HG03558 (cell line): ENCODE data around the gene METRN.
"Not testable (repeated sequence)": the region's sequence is repeated elsewhere in the genome, so short reads cannot be mapped to it uniquely, and the experiment has no call there.

Experiments
- ATAC-seq: cut with Tn5 transposase; IDR thresholded peaks from one replicate; pipeline ENCODE4 v1.9.1; 2021; ENCODE audit warnings: moderate number of reproducible peaks; ENCODE audit not compliant: unreplicated experiment; ENCODE audit errors: extremely low read depth

The METRN gene

DNA sequence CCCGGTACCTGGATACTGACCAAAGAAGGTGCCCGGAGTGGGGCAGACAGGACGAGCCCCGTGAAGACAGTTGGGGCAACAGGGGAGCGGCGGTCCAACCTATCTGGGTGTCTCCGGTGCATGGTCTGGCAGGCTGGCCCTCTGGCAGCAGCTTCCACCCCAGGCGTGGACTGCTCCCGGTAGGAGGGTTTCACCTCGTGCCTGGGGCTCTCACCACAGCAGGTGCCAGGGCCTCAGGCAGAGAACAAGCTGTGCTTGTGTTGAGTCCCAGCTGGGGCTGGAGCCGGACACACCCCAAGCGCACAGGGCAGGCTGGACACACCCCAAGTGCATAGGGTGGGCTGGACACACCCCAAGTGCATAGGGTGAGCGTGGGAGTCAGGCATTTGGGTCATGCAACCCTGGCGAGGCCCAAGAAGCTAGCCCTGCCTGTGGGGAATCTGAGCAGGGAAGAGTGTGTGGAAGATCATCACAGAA lies 7.8 kb upstream of the METRN start:
- no peak for ATAC-seq

DNA sequence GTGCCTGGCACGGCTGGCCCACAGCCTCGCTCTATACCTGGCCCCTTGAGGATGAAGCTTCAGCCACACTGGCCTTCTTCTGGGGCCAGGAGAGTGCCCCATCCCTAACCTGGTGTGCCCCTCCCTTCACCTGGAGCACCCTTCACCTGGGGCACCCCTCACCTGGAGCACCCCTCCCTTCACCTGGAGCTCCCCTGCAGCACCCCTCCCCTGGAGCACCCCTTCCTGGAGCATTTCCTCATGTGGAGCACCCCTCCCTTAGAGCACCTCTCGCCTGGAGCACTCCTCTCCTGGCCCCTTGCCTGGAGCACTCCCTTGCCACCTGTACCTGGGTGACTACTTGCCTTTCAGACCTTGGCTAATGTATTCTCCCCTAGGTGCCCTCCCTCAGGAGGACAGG lies 6.9 kb upstream of the METRN start:
- no peak for ATAC-seq

DNA sequence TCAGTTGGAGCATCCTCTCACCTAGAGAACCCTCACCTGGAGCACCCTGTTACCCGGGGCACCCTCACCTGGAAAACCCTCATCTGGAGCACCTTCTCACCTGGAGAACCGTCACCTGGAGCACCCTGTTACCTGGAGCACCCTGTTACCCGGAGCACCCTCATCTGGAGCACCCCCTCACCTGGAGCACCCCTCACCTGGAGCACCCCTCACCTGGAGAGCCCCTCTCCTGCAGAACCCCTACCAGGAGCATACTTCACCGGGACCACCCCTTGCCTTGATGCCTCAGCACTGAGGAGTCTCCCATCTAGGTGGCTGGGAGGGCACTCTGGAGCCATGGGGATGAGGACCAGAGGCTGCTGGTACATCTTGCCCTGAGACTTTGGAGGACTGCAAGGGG lies 6.0 kb upstream of the METRN start:
- ATAC-seq, result no peak

DNA sequence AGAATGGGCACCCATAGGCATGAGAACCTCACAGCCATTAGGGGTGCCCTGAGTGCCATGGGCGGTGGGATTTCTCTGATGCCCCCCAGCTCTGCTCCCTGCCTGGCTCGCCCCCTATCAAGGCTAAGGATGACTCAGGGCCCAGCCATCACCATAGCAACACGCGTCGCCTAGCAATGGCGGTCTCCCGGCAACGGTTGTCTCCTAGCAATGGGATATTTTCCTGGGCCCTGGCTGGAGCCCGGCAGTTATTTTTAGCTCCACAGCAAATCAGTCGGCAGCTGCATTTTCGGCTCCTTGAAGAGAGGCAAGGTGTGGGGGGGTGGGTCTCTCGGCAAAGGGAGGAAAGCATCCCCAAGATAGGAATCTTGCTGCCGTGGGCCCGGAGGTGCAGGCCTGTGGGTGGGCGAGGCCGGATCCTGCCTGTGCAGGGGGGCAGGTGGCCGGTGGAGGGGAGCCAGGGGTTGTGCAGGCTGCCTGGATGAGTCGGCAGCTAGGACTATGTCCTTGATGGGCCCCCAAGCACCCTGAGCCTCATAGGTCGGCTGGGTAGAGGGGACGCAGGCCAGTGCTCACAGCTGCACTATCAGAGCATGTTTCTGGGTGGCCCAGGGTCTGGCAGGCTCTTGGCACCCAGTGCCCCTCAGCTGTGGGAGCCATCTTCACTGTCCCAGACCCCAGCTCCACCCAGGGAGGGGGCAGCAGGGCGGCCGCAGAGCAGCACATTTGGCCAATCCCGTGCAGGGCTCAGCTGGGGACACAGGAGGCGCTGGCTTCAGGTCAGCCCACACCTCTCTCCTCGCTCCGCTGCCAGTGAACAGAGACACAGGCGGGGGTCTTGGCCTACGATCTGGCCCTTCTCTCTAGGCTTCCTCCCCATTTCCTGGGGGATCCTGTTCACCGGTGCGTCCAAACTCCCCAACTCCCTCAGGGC lies 5.1 kb upstream of the METRN start:
- no peak for ATAC-seq

DNA sequence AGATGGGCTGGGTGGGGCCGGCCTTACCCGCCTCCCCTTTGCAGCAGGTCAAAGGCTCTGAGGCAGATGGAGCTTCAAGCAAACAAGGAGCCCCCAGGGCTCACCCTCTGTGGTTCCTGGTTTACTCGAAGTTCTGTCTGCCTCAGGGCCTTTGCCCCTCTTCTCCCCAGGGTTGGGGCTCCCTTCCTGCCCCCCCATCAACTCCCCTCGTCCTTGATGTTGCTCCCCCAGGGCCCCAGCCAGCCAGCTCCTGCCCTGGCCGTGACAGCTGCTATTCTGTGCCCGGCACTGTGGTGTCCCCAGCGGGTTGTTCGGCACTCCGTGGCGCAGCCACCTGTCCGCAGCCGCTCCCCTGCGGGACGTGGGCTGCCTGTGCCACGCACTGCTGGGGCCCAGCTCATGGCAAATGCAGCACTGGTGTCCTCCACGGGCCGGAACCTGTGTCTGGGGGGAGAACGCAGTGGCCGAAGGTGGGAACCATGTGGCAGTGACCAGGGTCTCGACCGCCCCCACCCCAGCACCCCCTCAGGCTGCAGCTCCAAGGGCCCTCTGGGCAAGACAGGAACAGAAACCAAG lies 4.3 kb upstream of the METRN start:
- ATAC-seq, result no peak

DNA sequence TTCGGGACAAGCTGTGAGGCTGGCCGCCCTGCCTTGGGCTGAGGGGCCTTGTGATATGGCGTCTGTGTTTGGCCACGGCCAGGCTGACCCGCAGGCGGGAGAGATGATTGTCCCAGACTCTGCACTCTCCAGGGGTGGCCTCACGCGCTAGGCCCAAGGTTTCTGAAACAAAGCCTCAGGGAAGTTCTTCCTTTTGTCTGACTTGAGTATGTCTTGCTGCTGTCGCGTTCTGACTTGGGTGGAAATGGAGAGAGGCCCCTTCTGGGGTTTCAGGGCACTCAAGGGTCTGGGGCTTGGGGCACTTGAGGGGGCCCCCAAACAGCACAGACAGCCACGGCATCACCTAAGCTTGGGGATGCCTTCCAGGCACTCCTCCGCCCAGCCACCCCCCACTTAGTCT lies 3.8 kb upstream of the METRN start:
- no peak for ATAC-seq

DNA sequence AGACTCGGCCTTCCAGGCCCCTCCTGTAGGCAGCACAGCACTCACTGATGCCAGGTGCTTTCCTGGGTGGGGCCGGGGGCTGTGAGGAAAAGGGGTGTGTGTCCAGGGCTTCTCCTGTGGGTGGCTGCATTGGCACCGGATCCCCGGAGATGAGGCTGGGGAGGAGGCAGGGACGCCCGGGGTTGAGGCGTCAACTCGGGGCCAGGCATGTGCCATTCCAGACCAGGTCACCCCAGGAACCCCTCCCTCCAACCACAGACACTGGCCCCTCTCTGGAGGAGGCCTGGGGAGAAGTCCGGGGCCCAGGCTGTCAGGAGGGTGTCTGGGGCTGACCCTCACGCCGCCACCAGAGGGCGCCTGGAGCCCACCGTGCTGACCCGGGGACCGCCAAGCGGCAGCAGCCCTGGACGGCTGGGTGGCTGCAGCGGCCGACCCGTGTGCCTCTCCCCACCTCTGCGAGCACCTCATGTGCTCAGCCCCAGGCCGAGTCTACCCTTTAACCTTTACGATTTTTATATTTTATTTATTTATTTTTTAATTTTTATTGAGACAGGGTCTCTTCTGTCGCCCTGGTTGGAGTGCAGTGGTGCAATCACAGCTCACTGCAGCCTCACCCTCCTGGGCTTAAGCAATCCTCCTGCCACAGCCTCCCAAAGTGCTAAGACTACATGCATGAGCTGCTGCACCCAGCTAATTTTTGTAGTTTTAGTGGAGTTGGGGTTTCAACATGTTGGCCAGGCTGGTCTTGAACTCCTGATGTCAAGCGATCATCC lies 3.2 kb upstream of the METRN start:
- ATAC-seq, result no peak

DNA sequence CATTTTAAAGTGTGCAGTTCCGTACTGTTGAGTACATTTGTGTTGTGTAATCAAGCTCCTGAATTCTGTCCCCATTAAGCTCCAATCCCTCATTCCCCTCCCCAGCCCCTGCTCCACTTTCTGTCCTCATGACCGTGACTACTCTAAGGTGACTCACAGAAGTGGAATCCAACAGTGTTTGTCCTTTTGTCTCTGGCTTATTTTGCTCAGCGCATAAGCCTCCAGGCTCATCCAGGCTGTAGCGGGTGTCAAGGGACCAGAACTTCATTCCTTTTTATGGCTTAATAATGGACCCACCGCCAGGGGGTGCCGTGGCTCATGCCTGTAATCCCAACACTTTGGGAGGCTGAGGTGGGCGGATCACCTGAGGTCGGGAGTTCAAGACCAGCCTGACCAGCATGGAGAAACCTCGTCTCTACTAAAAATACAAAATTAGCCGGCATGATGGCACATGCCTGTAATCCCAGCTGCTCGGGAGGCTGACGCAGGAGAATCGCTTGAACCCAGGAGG lies 2.1 kb upstream of the METRN start:
- not testable (repeated sequence) for ATAC-seq

DNA sequence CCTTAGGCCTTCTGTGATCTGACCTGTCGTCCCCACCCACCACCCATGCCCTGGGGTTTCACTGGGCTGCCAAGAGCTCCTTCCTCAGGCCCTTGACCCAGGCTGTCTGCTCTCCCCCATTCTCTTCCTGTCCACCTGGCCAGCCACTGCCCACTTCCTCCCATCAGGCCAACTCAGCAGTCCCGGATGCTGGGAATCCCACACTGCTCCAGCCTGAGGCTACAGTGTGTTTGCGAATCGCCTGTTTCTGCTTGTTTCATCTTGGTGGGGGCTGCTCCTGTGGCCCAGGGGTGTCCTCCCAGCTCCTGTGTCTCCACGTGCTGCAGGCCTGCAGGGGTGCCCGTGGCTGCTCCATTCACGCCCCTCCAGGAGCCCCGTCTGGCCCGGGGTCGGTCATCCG lies 839 bp upstream of the METRN start:
- ATAC-seq, result no peak

DNA sequence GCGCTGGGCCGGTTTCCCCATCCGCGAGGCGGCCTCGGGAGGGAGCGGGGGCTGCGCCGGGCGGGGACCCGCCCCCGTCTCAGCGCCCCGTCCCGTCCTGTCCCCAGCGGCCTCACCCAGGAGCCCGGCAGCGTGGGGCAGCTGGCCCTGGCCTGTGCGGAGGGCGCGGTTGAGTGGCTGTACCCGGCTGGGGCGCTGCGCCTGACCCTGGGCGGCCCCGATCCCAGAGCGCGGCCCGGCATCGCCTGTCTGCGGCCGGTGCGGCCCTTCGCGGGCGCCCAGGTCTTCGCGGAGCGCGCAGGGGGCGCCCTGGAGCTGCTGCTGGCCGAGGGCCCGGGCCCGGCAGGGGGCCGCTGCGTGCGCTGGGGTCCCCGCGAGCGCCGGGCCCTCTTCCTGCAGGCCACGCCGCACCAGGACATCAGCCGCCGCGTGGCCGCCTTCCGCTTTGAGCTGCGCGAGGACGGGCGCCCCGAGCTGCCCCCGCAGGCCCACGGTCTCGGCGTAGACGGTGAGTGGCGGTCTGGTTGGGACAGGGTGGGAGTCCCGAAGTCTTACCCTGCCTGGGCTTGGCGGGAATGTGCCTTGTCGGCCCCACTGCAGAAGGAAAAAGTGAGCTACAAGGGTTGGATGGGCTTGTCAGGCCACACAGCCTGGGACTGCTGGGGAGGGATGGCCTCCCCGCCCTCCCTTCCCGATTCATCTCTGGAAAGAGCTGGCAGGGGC lies 720 bp downstream of the METRN start:
- no peak for ATAC-seq

DNA sequence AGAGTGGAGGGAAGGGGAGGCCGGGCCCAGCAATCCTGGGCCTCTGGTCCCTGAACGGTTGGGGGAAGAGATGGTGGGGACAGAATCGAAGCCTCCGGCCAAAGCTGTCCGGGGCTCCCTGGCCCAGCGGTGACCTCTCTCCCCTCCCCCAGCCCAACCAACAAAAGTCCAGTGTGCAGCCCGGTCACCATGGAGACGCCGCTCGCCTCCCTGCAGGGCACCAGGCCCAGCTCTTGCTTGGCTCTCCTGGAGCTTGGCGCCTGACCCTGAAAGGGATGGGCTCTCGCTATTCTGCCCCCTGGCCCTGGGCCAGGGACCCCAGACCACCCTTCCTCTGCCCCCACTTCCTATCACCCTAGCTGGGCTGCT lies 1.3 kb downstream of the METRN start:
- ATAC-seq, result no peak

DNA sequence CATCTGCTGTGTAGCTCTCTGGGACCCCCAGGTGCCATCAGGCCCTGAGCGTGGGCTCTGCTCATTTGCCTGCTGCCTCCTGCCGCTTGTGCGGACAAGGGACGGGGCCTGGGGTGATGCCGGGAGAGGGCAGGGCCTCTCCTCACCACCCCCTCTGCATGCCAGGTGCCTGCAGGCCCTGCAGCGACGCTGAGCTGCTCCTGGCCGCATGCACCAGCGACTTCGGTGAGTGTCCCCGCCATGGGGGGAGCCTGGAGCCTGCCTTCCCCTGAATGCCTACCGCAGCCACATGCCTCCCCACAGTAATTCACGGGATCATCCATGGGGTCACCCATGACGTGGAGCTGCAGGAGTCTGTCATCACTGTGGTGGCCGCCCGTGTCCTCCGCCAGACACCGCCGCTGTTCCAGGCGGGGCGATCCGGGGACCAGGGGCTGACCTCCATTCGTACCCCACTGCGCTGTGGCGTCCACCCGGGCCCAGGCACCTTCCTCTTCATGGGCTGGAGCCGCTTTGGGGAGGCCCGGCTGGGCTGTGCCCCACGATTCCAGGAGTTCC lies 1.9 kb downstream of the METRN start:
- no peak for ATAC-seq

DNA sequence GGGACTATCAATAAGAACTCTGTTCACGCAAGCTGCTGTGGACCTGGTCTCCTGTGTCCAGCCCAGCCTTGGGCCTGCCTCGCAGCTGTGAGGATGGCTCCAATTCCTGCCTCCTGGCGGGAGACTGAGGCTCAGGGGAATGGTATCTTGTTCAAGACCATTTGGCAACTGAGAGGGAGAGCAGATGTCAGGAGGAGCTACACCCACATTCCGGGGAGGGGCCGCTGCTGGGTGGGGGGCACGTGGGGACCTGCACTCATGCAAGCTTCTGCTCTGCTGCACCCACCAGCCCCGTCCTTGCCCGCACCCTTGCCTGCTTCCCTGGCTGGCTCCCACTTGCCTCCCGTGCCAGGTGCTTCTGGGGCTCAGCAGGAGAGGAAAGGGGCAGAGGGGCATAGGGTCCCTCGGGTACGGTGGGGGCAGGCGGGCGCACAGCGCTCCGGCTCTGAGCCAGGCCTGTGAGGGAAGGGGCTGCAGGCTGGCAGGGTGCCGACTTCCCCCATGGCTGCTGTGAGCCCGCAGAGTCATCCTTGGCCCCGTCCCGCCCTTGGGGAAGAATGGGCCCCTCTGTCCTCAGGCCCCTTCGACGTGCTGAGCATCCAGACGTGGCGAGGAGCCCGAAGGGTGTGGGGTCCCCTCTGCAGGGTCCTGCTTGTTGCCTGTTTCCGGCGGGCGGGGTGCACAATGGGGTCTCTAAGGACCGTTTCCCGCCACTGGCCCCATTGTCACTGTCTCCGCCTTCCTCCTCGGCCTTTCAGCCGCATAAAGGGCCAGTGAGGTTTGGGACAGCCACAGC lies 2.7 kb downstream of the METRN start:
- no peak for ATAC-seq

DNA sequence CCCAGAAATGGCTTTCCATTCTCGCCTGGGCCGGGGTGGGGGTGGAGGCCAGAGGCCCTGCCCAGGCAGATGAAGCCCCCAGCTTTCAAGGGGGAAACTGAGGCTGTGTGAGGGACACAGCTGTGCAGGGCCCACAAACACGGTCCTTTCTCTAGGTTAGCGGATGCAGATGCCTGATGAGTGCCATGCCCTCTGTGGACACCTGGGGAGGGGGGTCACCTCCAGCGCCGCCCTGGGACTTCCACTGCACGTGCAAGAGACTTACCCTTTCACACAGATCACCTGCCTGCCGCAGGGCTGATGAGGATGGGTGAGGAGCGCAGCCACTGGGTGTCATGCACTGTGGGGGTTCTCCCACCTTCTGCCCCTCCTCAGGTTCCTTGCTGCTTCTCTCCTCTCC lies 3.5 kb downstream of the METRN start:
- ATAC-seq, result no peak

DNA sequence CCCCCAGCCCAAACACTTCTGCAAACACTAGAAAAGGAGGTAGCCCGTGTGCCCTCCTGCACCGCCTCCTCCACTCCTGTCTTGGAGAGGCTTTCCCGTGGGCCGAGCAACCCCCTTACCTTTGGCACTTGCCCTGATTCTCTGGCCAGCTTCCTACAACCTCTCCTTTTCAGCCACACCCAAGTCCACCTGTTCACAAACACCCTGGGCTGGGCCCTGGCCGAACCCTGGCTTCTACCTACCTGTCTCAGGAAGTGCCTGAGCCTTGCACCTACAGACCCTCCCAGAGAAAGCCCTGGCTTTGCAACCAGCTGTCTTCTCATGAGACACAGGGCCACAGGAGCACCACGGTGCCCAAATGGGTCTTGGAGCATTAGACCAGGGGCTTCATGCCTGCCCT lies 4.0 kb downstream of the METRN start:
- no peak for ATAC-seq

DNA sequence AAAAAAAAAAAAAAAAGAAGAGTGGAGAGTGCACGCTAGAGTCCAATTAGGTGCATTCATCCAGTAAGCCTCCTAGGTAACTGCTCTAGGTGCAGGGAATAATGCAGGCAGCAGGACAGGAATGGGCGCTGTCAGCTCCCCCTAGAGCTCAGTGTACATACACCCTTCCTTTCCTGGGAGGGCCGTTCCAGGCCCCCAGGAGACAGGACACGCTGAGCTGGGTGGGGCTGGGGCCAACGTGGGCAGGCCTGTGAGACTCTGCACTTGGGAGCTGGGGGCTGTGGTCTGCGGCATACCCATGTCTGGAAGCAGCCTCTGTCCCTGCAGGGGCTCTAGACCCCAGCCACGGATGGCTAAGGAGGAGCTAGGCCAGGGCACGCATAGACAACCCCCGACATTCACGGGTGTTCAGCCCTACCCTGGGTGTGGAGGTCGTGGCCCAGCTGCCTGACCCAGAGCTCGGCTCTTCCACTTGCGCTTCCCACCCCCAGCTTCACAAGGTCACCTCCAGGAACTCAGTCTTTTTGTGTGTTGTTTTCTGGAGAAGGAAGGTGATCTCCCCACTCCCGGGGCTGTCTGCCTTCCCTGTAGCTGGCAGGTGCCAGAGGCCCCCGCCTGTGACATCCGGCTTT lies 5.0 kb downstream of the METRN start:
- ATAC-seq, result no peak

DNA sequence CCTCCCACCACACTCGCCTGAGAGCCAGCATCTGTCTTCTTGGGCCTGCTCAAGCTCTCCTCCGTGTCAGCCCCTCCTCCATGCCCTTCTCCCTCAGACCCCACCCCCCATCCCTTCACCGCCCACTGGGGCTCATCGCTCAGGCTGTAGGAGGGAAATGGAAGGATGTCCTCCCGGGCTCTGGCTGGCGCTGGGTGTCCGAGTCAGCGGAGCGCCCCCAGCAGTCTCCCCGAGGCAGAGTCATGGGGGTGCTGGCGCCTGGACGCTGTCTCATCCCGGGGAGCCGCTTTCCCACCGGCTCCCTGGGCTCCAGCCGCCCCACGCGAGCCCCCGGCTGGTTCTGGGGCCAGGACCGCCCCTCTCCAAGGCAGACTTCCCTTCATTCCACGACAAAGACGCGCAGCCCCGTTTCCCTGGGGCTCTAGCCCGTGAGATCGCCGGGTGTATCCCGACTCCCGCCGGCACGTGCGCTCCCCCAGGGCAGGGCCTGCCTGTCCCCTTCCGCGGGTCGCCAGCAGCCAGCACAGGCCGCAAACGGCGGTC lies 5.6 kb downstream of the METRN start:
- ATAC-seq, result no peak

DNA sequence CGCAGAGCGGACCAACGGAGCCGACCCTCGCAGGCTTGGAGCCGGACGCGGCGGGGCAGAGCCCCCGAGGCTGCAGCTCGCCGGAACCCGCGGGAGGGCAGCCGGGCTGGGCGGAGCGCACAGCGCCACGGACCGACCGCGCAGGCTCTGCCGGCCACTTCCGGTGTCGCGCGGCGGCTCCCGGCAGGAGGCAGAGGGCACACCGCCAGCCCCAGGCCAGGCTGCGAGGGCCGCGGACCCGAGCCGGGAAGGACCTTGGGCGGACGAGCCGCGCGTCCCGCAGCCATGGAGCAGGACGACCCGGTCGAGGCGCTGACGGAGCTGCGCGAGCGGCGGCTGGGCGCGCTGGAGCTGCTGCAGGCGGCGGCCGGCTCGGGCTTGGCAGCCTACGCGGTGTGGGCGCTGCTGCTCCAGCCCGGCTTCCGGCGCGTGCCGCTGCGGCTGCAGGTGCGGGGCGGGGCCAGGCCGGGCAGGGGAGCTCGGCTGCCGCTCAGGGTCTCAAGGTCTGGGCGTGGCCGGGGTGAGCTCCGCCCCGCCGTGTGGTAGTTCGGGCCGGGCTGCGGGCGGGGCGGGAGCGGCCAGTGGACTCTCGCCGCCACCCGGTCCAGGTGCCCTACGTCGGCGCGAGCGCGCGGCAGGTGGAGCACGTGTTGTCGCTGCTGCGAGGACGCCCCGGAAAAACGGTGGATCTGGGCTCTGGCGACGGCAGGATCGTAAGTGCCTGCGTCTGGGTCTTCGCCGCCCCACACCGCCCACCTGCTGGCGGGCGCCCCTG lies 6.3 kb downstream of the METRN start, which contains the start of gene ANTKMT:
Gene ANTKMT, plus strand, starts transcription at position 157 of the 775 bp plus-strand sequence. Its CDS starts 129 bp downstream, at position 286.
- ATAC-seq, result peak; percentile 40
